GM13977 (cell line): ENCODE results near the gene VPS25.

Experiments
- DNase-seq: peaks from one replicate; pipeline ENCODE4 v3.0.0; 2012; ENCODE audit warnings: low spot score
- in situ Hi-C: fragments of 300-500 bp; cut with MboI; formaldehyde crosslinking; loops from one replicate; pipeline ENCODE4 v1.12.0; 2022; ENCODE audit warnings: low sequenced_read_pairs, low pct_unique_long_range_greater_than_20kb, mixed read lengths, inconsistent platforms; ENCODE audit not compliant: unreplicated experiment
- TF ChIP-seq, protein P1 (sequence below): IDR thresholded peaks from 2 replicates; pipeline ENCODE4 v1.5.1; 2012; ENCODE audit warnings: mild to moderate bottlenecking, control low read depth; ENCODE audit not compliant: insufficient read depth; ENCODE audit errors: extremely low read depth, missing control alignments

Gene VPS25

GRCh38 chr17:42780851-42781638 lies 7.8 kb downstream of the VPS25 start:
- no peak for DNase-seq
- in situ Hi-C loops: no loop called here
- TF ChIP-seq, protein P1, sequence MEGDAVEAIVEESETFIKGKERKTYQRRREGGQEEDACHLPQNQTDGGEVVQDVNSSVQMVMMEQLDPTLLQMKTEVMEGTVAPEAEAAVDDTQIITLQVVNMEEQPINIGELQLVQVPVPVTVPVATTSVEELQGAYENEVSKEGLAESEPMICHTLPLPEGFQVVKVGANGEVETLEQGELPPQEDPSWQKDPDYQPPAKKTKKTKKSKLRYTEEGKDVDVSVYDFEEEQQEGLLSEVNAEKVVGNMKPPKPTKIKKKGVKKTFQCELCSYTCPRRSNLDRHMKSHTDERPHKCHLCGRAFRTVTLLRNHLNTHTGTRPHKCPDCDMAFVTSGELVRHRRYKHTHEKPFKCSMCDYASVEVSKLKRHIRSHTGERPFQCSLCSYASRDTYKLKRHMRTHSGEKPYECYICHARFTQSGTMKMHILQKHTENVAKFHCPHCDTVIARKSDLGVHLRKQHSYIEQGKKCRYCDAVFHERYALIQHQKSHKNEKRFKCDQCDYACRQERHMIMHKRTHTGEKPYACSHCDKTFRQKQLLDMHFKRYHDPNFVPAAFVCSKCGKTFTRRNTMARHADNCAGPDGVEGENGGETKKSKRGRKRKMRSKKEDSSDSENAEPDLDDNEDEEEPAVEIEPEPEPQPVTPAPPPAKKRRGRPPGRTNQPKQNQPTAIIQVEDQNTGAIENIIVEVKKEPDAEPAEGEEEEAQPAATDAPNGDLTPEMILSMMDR: no peak

DNA sequence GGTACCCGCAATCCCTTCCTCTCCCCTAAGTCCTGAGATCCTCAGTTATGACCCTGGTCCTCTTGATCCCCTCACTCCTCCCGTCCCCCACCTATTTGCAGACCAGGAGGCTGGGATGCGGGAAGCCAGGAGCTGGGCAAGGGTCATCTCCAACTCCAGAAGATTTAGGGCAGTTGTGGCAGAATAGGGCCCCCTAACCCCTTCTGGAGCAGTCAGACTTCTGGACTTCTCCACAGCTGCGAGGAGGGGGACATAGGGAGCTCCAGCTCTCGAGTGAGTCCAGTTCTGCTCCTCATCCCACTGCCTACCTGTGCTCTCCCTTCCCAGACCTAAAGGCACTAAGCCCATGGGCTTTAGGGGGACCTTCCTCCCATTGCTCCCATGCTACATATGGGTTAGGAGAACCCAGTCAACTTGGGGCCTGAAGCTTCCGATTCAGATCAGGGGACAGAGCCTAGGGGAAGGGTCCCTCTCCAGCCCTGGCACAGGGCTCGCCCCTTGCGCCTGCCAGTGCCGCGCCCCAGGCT lies 8.5 kb downstream of the VPS25 start:
- in situ Hi-C loops: no loop called here
- DNase-seq: no peak
- TF ChIP-seq, protein P1: no peak

DNA sequence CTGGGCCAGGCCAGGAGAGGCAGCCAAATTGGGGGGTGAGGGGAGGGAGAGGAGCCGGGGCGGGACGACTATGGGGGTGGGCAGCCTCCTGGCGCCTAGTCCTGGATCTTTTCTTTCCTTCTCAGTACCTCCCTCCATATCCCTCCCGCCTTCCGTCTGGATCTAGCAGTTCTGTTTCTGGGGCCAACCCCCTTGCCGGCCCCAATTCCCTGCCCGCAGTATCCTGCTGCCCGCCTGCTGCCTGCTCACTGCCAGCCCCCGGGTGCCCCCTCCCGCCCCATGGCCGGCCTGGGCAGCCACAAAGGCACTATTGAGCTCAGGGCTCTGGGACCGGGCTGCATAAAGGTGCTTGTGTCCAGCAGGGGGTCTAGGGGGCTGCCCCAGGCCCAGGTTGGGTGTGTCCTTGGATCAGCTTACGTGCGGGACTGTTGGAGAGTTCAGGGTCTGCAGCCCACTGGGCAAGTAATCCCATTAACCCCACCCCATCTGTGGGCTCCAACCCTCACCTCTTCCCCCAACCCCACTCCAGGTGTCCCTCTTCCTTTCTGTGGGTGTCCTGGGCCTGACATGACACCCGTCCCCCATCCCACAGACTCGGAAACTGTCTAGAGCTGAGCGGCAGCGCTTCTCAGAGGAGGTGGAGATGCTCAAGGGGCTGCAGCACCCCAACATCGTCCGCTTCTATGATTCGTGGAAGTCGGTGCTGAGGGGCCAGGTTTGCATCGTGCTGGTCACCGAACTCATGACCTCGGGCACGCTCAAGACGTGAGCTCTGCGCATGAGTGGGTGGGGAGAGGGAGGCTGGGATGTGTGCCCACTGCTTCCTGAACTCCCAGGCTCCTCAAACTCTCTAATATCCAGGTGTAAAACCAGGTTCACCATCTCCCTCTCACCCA lies 9.2 kb downstream of the VPS25 start:
- no peak for DNase-seq
- in situ Hi-C loops: no loop called here
- TF ChIP-seq, protein P1: no peak

GRCh38 chr17:42783062-42783790 lies 10.0 kb downstream of the VPS25 start:
- no peak for DNase-seq
- TF ChIP-seq, protein P1: no peak
- in situ Hi-C loops: no loop called here

GRCh38 chr17:42783791-42784138 lies 10.5 kb downstream of the VPS25 start:
- TF ChIP-seq, protein P1: no peak
- in situ Hi-C loops: no loop called here
- no peak for DNase-seq

DNA sequence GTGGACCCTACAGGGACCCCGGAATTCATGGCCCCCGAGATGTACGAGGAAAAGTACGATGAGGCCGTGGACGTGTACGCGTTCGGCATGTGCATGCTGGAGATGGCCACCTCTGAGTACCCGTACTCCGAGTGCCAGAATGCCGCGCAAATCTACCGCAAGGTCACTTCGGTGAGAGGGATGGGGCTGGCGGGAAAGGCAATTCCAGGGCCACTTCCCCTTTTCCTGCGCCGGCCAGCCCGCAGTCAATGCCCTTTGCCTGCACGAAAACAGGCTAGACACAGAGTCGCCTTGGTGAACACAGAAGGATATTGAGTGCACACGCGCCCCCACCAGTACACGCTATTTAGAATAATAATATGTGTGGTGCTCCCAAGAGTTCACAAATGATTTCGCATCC lies 11.2 kb downstream of the VPS25 start:
- no peak for DNase-seq
- TF ChIP-seq, protein P1: no peak
- in situ Hi-C loops: no loop called here
